Heart right ventricle (tissue), 16 donors: ENCODE measurements around the gene CADPS2. TPM values are rescaled to one million over a fixed set of nuclear protein-coding genes. Genes with fewer than 3 reads are reported as not detected.

Experiments
- ATAC-seq, 8 donors: fragments of 200-7000 bp; cut with Tn5 transposase; one replicate each; pipeline ENCODE4 v1.9.1; 2020; ENCODE audit warnings: mild to moderate bottlenecking in 8 of 8, moderate library complexity in 8 of 8, moderate number of reproducible peaks in 1 of 8
- DNase-seq, 2 donors: peaks; one replicate each; pipeline ENCODE4 v3.0.0-alpha.2; 2020
- H3K27ac ChIP-seq, 10 donors: fragments of 200-600 bp; sonication (generic) in 2 of 10; one replicate each; pipeline versions ENCODE4 v1.5.0 to v1.8.0; 2020 to 2022; ENCODE audit warnings: mild to moderate bottlenecking in 3 of 10
- H3K27me3 ChIP-seq, 7 donors: fragments of 200-600 bp; one replicate each; pipeline ENCODE4 v1.8.0; 2021 to 2022; ENCODE audit warnings: mild to moderate bottlenecking in 2 of 7
- H3K36me3 ChIP-seq, 9 donors: fragments of 200-600 bp; sonication (generic) in 1 of 9; one replicate each; pipeline versions ENCODE4 v1.5.0 to v1.8.0; 2020 to 2022; ENCODE audit warnings: mild to moderate bottlenecking in 2 of 9
- H3K4me1 ChIP-seq, 9 donors: fragments of 200-600 bp; sonication (generic) in 1 of 9; one replicate each; pipeline versions ENCODE4 v1.5.0 to v1.8.0; 2020 to 2022; ENCODE audit warnings: mild to moderate bottlenecking in 4 of 9
- H3K4me3 ChIP-seq, 10 donors: fragments of 200-600 bp; sonication (generic) in 2 of 10; one replicate each; pipeline versions ENCODE4 v1.5.0 to v1.8.0; 2020 to 2022; ENCODE audit warnings: mild to moderate bottlenecking in 7 of 10, moderate library complexity in 2 of 10
- H3K9me3 ChIP-seq, 11 donors: fragments of 200-600 bp in 10 of 11; sonication (generic) in 2 of 11; one replicate each; pipeline versions ENCODE4 v1.5.0 to v1.8.0; 2013 to 2022; ENCODE audit warnings: mild to moderate bottlenecking in 2 of 11, control low read depth in 1 of 11, moderate library complexity in 1 of 11
- WGBS, 2 donors: extraction: QIAGEN DNeasy Blood & Tissue Kit; methylation state at CpG; one replicate each; pipeline ENCODE4 v1.1.7; 2013; ENCODE audit warnings: inconsistent platforms in 1 of 2; 5-methylcytosine and 5-hydroxymethylcytosine counted together
- intact Hi-C, 10 donors: fragments of 100-400 bp; cut with DNase I; formaldehyde crosslinking; loops; one replicate each; pipeline versions ENCODE4 v1.11.1 to v1.14.2; 2022
- polyA plus RNA-seq, 2 donors: library from polyadenylated mRNA; stranded (reverse); fragments of 200-250 nt; gene quantifications; one replicate each; pipeline ENCODE4 v1.2.3, GENCODE V29; 2013
- total RNA-seq, 10 donors: library from RNA; stranded (reverse); fragmentation: NEBNext Ultra II Directional in 3 of 10; extraction: Animal tissue kit (Norgen Biotek cat#: 25700) in 3 of 10; gene quantifications; one replicate each; pipeline versions ENCODE4 v1.2.1 to v1.2.4, GENCODE V29; 2021 to 2023
- TF ChIP-seq, protein P1 (sequence below), 9 donors: fragments of 200-600 bp; sonication (generic) in 2 of 9; IDR thresholded peaks; one replicate each; pipeline versions ENCODE4 v1.5.0 to v1.8.0; 2021 to 2022; ENCODE audit warnings: antibody characterized with exemption in 9 of 9, mild to moderate bottlenecking in 5 of 9, moderate library complexity in 1 of 9
- donor health status: Arrhythmogenic right ventricular cardiomyopathy.
- donor health status: ischemic (EF 13 %, LVEDD 7.1; RV severe dilation, severe dysfunction).
- donor health status: healthy with polysubstance abuse.
- donor health status: DM: no; HTN: yes; CAD: no.
- donor health status: DM: no; HTN: no; CAD: no.
- donor health status: ischemic (EF 25% LVEDD 6.9; RV normal size, moderate dysfunction).
- donor health status: ischemic (EF 25% LVEDD 5.7; RV mildly dilated, moderate dysfunction).
- donor health status: healthy.
- donor health status: DM: yes; HTN: yes; CAD: no.
- donor health status: Ischemic cardiomyopathy.
- donor health status: ischemic (EF 35%, LVEDD 5.7; RV mildly dilated, moderate dysfunction).
- donor health status: nonischemic (EF 11% LVEDD 7.7; RV severe dilation, severe dysfunction).
- donor health status: DM: yes; HTN: yes; CAD: no.
- donor health status: PGD.
- donor health status: ischemic (EF 29% LVEDD 5.4; RV normal size, mild dysfunction).
- donor health status: nonischemic (EF 23%, LVEDD 6.1; RV moderate dilation, normal function).

CADPS2 gene
- total and polyA plus RNA-seq, 12 donors, result 3.6 to 25.7 (median 6.6) TPM

DNA sequence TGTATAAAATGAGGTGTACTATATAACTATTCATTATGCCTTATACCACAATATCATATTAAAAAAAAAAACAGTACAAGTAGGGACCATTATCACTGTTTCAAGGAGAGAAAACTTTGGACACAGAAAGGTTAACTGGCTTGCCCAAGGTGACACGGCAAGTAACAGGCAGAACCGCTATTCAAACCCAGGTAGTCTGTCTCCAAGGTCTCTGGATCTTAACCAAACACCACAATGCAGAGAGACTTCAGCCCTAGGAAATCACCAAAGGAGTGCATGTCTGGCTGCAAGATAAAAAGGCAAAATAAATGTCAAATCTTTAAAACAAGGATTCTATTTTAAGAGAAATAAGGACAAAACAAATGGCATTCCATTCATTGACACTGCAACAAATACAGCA, 56.3 kb downstream of the CADPS2 start:
- Histone ChIP-seq H3K4me3 (no peak overlapping the region), H3K4me1 (peaks cover 0 to 5% (median 0%) of the 10 kb centered on the region in 9 donors), H3K27ac (no peak overlapping the region), H3K27me3 (no peaks in the 10 kb centered on the region), H3K36me3 (no peaks in the 10 kb centered on the region), H3K9me3 (no peaks in the 10 kb centered on the region)
- intact Hi-C loops, result no loop called here
- TF ChIP-seq, protein P1, sequence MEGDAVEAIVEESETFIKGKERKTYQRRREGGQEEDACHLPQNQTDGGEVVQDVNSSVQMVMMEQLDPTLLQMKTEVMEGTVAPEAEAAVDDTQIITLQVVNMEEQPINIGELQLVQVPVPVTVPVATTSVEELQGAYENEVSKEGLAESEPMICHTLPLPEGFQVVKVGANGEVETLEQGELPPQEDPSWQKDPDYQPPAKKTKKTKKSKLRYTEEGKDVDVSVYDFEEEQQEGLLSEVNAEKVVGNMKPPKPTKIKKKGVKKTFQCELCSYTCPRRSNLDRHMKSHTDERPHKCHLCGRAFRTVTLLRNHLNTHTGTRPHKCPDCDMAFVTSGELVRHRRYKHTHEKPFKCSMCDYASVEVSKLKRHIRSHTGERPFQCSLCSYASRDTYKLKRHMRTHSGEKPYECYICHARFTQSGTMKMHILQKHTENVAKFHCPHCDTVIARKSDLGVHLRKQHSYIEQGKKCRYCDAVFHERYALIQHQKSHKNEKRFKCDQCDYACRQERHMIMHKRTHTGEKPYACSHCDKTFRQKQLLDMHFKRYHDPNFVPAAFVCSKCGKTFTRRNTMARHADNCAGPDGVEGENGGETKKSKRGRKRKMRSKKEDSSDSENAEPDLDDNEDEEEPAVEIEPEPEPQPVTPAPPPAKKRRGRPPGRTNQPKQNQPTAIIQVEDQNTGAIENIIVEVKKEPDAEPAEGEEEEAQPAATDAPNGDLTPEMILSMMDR (IDR thresholded peaks at IDR 0.05), result no peak
- no peak for DNase-seq
- no peak for ATAC-seq
- 47 to 59% methylated on average over 2 of the region's 2 CpGs for WGBS, 2 donors

DNA sequence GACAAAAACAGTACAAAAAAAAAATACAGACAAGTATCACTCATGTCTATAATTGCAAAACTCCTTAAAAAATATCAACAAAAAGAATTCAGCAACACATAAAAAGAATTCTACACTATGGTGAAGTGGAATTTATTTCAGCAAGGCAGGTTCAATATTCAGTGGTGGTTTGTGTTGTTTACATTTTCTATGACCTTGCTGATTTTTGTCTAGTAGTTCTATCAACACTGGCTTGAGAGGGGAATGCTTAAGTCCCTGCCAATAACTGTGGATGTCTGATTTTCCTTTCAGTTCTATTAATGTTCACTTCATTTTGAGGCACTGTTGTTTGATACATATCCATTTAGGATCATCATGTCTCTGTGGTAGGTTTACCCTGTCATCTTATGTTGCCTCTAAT, 58.5 kb downstream of the CADPS2 start:
- ATAC-seq (no peak), DNase-seq (no peak)
- H3K27ac ChIP-seq, result no peak overlapping the region
- TF ChIP-seq, protein P1 (IDR thresholded peaks at IDR 0.05), result no peak
- H3K27me3 ChIP-seq, result no peaks in the 10 kb centered on the region
- intact Hi-C loops, result no loop called here
- no peaks in the 10 kb centered on the region for H3K9me3 ChIP-seq
- no peak overlapping the region for H3K4me3 ChIP-seq
- H3K36me3 ChIP-seq, result no peaks in the 10 kb centered on the region
- H3K4me1 ChIP-seq, result peaks cover 0 to 5% (median 0%) of the 10 kb centered on the region in 9 donors

DNA sequence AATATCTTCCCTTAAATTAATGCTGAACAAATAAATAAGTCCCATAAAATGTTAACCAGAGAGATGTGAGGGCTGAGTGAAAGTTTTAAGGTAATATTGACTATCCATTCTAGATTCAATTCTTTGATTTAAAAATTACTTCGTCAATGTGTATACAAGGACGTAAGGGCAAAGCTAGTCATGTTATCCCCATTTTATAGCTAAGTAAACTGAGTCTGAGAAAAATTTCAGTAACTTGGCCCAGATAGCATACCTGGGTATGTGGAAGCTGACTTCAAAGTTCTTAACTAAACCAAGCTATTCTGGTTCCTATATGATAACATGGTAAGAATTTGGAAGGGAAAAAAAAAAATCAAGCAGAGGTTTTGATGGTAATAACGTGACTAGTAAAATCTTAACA, 72.4 kb downstream of the CADPS2 start:
- H3K36me3 ChIP-seq, result no peaks in the 10 kb centered on the region
- TF ChIP-seq, protein P1 (IDR thresholded peaks at IDR 0.05), result no peak
- 92 to 96% methylated on average over 3 of the region's 3 CpGs for WGBS, 2 donors
- ATAC-seq (no peak), DNase-seq (no peak)
- H3K27me3 ChIP-seq, result no peaks in the 10 kb centered on the region
- H3K9me3 ChIP-seq, result peaks cover 0 to 14% (median 0%) of the 10 kb centered on the region in 11 donors
- intact Hi-C loops, result no loop called here
- no peaks in the 10 kb centered on the region for H3K4me1 ChIP-seq
- H3K4me3 ChIP-seq, result no peak overlapping the region
- H3K27ac ChIP-seq, result no peak overlapping the region

DNA sequence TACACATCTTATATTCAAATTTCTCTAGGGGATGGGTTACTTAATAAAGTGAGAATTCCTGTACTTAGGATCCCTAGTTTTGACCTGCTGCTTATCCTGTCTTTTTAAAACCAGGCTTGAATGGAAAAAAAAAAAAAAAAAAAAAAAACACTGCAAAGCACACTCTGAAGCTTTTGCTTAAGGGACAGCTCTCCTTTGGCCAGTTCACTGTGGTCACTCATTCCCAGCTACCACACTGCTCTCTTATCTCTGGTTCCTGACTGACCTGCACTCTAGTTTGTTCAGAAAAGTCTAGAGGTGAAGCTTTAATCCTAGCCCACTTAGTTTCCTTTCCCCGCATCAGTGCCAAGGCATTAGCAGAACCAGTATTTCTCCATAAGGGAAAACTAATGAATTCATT, 82.4 kb downstream of the CADPS2 start:
- Histone ChIP-seq H3K9me3 (no peaks in the 10 kb centered on the region), H3K27ac (peak overlapping the region in 3 of 10 donors; percentile 43 to 76 (median 76)), H3K4me1 (peaks cover 0 to 32% (median 18%) of the 10 kb centered on the region in 9 donors), H3K27me3 (no peaks in the 10 kb centered on the region), H3K36me3 (no peaks in the 10 kb centered on the region), H3K4me3 (no peak overlapping the region)
- TF ChIP-seq, protein P1 (IDR thresholded peaks at IDR 0.05), result no peak
- 93 to 97% methylated on average over 1 of the region's 1 CpG for WGBS, 2 donors
- DNase-seq (no peak), ATAC-seq (no peak)
- intact Hi-C loops, result loop anchor here in 6 of 10 donors (2.0 to 10.0 kb wide), 8 partner anchors 43 to 351 kb away; partner anchors contain the start of gene CADPS2 (in 2 of the 6)
